ENCODE data around the gene STXBP2. TPM values are rescaled to one million over a fixed set of nuclear protein-coding genes. Genes with fewer than 3 reads are reported as not detected.

Gene STXBP2
- total and polyA plus RNA-seq, 9 of the 15 experiments (the other 6 are each of a cell fraction or from before 2014, with no cell fraction given), result 2.5 to 163 (median 71.3) TPM

DNA sequence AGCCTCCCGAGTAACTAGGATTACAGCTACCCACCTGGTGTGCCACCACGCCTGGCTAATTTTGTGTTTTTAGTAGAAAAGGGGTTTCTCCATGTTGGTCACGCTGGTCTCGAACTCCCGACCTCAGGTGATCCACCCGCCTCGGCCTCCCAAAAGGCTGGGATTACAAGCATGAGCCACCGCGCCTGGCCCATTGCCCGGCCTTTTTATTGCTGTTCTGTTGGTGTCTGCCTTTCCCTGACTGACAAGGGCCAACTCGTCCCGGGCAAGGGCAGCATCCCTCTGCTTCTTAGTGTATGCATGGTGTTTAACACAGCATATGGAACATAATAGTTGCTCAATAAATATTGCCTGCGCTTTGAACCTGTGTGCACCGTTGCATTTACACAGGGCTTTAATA lies 25.7 kb downstream of the STXBP2 start:
- intact Hi-C loops (cut with micrococcal nuclease) (no loop called here), in situ Hi-C loops (cut with MboI) (no loop called here)
- FAIRE-seq (no peak), DNase-seq (ENCODE audit: extremely low read depth in 1 of 4, low spot score in 3 of 4) (no peak), ATAC-seq (no peak)
- ChIA-PET POLR2A (no interaction called here), CTCF (ENCODE audit: low intra/inter-chr PET ratio) (no interaction called here)
- H3K9ac ChIP-seq (ENCODE audit: insufficient read depth in 1 of 2, low read depth in 2 of 2, low read length in 2 of 2), result no peak overlapping the region
- H3K9me1 ChIP-seq (ENCODE audit: control insufficient read depth, insufficient read depth, low read length), result no peaks in the 10 kb centered on the region
- WGBS (ENCODE audit: insufficient coverage, low coverage, missing lambda C conversion rate), result 2% methylated on average over 14 of the region's 14 CpGs
- no peak overlapping the region for H2AFZ ChIP-seq (ENCODE audit: low read depth, low read length)
- no peaks in the 10 kb centered on the region for H3K79me2 ChIP-seq (ENCODE audit: control insufficient read depth, insufficient read depth, low read length)
- no peaks in the 10 kb centered on the region; a peak in 1 of 5 replicates for H3K4me1 ChIP-seq (replicated peaks in 1 of 2; ENCODE audit: control insufficient read depth in 2 of 2, insufficient read depth in 2 of 2, low read length in 2 of 2)
- H3K27ac ChIP-seq (ENCODE audit: extremely low read depth, low read depth, low read length), result no peak overlapping the region
- H3K9me3 ChIP-seq (replicated peaks; ENCODE audit: control insufficient read depth, insufficient read depth, low read depth, low read length), result no peaks in the 10 kb centered on the region
- H3K4me3 ChIP-seq, result no peak overlapping the region
- no peaks in the 10 kb centered on the region for H3K36me3 ChIP-seq (ENCODE audit: control insufficient read depth, insufficient read depth, low read length)
- BruUV-seq (replicated peaks), result no TSS peak
- H4K20me1 ChIP-seq (replicated peaks; ENCODE audit: control insufficient read depth, insufficient read depth, low read length), result no peaks in the 10 kb centered on the region
- H3K4me2 ChIP-seq (ENCODE audit: insufficient read depth, low read length), result no peak overlapping the region
- peaks cover 13 to 19% of the 10 kb centered on the region in 2 experiments; a peak in 4 of 5 replicates for H3K27me3 ChIP-seq (ENCODE audit: control insufficient read depth in 2 of 2, insufficient read depth in 2 of 2, low read length in 2 of 2)
- peak; percentile 27 for TF ChIP-seq POLR3A (IDR thresholded peaks at IDR 0.05; ENCODE audit: borderline replicate concordance, extremely low read depth, insufficient read depth, insufficient read length)
- TF ChIP-seq ZZZ3 (IDR thresholded peaks at IDR 0.05), result no peak
- peak; percentile 16 for TF ChIP-seq RBM25 (IDR thresholded peaks at IDR 0.05; ENCODE audit: low read depth, low read length, severe bottlenecking)
- TF ChIP-seq TBP (optimal IDR thresholded peaks at IDR 0.05; ENCODE audit: low read depth, low read length), result peak; percentile 19

DNA sequence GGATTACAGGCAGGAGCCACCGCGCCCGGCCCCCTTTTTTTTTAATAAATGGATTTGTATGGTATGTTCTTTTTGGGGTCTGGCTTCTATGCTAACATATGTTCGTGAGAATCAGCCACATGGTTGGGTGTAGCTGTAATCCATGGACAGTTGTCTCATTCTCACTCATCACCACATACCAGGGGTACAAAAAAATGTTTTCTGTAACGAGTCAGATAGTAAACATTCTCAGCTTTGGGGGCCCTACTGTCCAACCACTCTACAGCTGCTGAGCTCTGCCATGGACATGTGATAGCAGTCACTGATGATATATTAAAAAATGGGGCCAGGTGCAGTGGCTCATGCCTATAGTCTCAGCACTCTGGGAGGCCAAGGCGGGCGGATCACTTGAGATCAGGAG lies 26.8 kb downstream of the STXBP2 start:
- peaks cover 12 to 21% of the 10 kb centered on the region in 2 experiments; a peak in 4 of 5 replicates for H3K27me3 ChIP-seq (ENCODE audit: control insufficient read depth in 2 of 2, insufficient read depth in 2 of 2, low read length in 2 of 2)
- no peaks in the 10 kb centered on the region for H3K9me3 ChIP-seq (replicated peaks; ENCODE audit: control insufficient read depth, insufficient read depth, low read depth, low read length)
- H3K4me1 ChIP-seq (replicated peaks in 1 of 2; ENCODE audit: control insufficient read depth in 2 of 2, insufficient read depth in 2 of 2, low read length in 2 of 2), result no peaks in the 10 kb centered on the region
- H3K36me3 ChIP-seq (ENCODE audit: control insufficient read depth, insufficient read depth, low read length), result no peaks in the 10 kb centered on the region
- in situ Hi-C loops (cut with MboI), result no loop called here
- CTCF ChIA-PET (ENCODE audit: low intra/inter-chr PET ratio), result no interaction called here
- no peak overlapping the region for H2AFZ ChIP-seq (ENCODE audit: low read depth, low read length)
- no peak overlapping the region for H3K9ac ChIP-seq (ENCODE audit: insufficient read depth in 1 of 2, low read depth in 2 of 2, low read length in 2 of 2)
- no peak overlapping the region for H3K27ac ChIP-seq (ENCODE audit: extremely low read depth, low read depth, low read length)
- intact Hi-C loops (cut with micrococcal nuclease), result no loop called here
- no peaks in the 10 kb centered on the region for H3K79me2 ChIP-seq (ENCODE audit: control insufficient read depth, insufficient read depth, low read length)
- DNase-seq (ENCODE audit: extremely low read depth in 1 of 4, low spot score in 3 of 4), result no peak
- no peak for ATAC-seq
- H3K9me1 ChIP-seq (ENCODE audit: control insufficient read depth, insufficient read depth, low read length), result no peaks in the 10 kb centered on the region
- H3K4me2 ChIP-seq (ENCODE audit: insufficient read depth, low read length), result no peak overlapping the region
- FAIRE-seq, result no peak
- H4K20me1 ChIP-seq (replicated peaks; ENCODE audit: control insufficient read depth, insufficient read depth, low read length), result no peaks in the 10 kb centered on the region
- no peak overlapping the region for H3K4me3 ChIP-seq
- BruUV-seq (replicated peaks), result no TSS peak
- POLR2A ChIA-PET, result interaction anchor here (0.7 to 1.3 kb wide), 3 partner anchors 10 to 34 kb away, joined by 3 to 4 read pairs (median 3); partner anchors contain the start of gene PET100
- 40% methylated on average over 7 of the region's 7 CpGs for WGBS (ENCODE audit: insufficient coverage, low coverage, missing lambda C conversion rate)
- no peak for TF ChIP-seq THRAP3 (IDR thresholded peaks at IDR 0.05; ENCODE audit: borderline replicate concordance)
- TF ChIP-seq ETV6 (IDR thresholded peaks at IDR 0.05; ENCODE audit: borderline replicate concordance in 1 of 2, low read depth in 2 of 2, low read length in 1 of 2), result no peak
- TF ChIP-seq ETV6 (CRISPR knock-in tag; IDR thresholded peaks at IDR 0.05; ENCODE audit: borderline replicate concordance), result no peak
- no peak for TF ChIP-seq ZNF77 (CRISPR knock-in tag; IDR thresholded peaks at IDR 0.05)
- no peak for TF ChIP-seq HMGN3 (IDR thresholded peaks at IDR 0.05; ENCODE audit: borderline replicate concordance, extremely low read depth, insufficient read length, low read depth, low read length)
- no peak for TF ChIP-seq ZNF184 (CRISPR knock-in tag; IDR thresholded peaks at IDR 0.05)
- no peak for TF ChIP-seq ZNF311 (CRISPR knock-in tag; IDR thresholded peaks at IDR 0.05)
- TF ChIP-seq CEBPB (tag; IDR thresholded peaks at IDR 0.05), result no peak
- TF ChIP-seq RBBP5 (IDR thresholded peaks at IDR 0.05; ENCODE audit: borderline replicate concordance, insufficient read depth, low read length, poor library complexity, severe bottlenecking), result no peak
- no peak for TF ChIP-seq ZNF561 (CRISPR knock-in tag; conservative IDR thresholded peaks at IDR 0.05)
- TF ChIP-seq RBM22 (IDR thresholded peaks at IDR 0.05; ENCODE audit: low read depth, low read length, poor library complexity, severe bottlenecking), result no peak
- TF ChIP-seq CBFB (CRISPR knock-in tag; IDR thresholded peaks at IDR 0.05), result no peak
- TF ChIP-seq ZSCAN29 (IDR thresholded peaks at IDR 0.05), result no peak
- TF ChIP-seq NBN (IDR thresholded peaks at IDR 0.05; ENCODE audit: low read depth), result no peak
- no peak for TF ChIP-seq DDX20 (tag; IDR thresholded peaks at IDR 0.05; ENCODE audit: low read depth)
- no peak for TF ChIP-seq SP1 (CRISPR knock-in tag; IDR thresholded peaks at IDR 0.05)
